ENCODE measurements around the gene ZNF697.

DNA sequence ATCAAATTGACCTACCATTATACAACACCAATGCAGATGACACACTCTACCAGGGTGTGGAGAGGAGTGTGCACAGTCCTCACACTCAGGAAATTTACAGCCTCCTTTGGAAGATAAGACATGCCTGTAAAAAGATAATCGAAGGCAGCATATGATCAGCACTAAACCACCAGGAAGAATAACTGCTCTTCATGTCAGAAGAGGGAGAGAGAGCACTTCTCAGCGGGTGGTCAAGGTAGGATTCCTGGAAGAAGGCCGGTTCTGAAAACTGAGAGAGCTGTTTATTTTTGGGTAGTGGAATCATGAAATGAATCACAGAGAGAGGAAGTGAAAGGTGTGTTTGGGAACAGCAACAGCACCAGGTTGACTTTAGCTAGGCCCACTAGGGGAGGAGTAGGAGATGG is 14.0 kb upstream of the ZNF697 start:
- TF ChIP-seq, protein P1, sequence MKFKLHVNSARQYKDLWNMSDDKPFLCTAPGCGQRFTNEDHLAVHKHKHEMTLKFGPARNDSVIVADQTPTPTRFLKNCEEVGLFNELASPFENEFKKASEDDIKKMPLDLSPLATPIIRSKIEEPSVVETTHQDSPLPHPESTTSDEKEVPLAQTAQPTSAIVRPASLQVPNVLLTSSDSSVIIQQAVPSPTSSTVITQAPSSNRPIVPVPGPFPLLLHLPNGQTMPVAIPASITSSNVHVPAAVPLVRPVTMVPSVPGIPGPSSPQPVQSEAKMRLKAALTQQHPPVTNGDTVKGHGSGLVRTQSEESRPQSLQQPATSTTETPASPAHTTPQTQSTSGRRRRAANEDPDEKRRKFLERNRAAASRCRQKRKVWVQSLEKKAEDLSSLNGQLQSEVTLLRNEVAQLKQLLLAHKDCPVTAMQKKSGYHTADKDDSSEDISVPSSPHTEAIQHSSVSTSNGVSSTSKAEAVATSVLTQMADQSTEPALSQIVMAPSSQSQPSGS (CRISPR knock-in tag; IDR thresholded peaks at IDR 0.05; ENCODE audit: borderline replicate concordance, low read depth): no peak
- TF ChIP-seq, protein P2, sequence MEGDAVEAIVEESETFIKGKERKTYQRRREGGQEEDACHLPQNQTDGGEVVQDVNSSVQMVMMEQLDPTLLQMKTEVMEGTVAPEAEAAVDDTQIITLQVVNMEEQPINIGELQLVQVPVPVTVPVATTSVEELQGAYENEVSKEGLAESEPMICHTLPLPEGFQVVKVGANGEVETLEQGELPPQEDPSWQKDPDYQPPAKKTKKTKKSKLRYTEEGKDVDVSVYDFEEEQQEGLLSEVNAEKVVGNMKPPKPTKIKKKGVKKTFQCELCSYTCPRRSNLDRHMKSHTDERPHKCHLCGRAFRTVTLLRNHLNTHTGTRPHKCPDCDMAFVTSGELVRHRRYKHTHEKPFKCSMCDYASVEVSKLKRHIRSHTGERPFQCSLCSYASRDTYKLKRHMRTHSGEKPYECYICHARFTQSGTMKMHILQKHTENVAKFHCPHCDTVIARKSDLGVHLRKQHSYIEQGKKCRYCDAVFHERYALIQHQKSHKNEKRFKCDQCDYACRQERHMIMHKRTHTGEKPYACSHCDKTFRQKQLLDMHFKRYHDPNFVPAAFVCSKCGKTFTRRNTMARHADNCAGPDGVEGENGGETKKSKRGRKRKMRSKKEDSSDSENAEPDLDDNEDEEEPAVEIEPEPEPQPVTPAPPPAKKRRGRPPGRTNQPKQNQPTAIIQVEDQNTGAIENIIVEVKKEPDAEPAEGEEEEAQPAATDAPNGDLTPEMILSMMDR (IDR thresholded peaks at IDR 0.05): no peak
- TF ChIP-seq, protein P3, sequence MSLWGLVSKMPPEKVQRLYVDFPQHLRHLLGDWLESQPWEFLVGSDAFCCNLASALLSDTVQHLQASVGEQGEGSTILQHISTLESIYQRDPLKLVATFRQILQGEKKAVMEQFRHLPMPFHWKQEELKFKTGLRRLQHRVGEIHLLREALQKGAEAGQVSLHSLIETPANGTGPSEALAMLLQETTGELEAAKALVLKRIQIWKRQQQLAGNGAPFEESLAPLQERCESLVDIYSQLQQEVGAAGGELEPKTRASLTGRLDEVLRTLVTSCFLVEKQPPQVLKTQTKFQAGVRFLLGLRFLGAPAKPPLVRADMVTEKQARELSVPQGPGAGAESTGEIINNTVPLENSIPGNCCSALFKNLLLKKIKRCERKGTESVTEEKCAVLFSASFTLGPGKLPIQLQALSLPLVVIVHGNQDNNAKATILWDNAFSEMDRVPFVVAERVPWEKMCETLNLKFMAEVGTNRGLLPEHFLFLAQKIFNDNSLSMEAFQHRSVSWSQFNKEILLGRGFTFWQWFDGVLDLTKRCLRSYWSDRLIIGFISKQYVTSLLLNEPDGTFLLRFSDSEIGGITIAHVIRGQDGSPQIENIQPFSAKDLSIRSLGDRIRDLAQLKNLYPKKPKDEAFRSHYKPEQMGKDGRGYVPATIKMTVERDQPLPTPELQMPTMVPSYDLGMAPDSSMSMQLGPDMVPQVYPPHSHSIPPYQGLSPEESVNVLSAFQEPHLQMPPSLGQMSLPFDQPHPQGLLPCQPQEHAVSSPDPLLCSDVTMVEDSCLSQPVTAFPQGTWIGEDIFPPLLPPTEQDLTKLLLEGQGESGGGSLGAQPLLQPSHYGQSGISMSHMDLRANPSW (CRISPR knock-in tag; conservative IDR thresholded peaks at IDR 0.05; ENCODE audit: low read depth): no peak
